Testis (tissue), 2 donors: ENCODE results near the gene RILPL2.

Source experiments
- CTCF ChIP-seq, 3 experiments: fragments of 450-650 bp in 2 of 3; fragments of 200-600 bp in 1 of 3; sonication (generic) in 1 of 3; IDR thresholded peaks; one replicate each; pipeline ENCODE4 v1.5.1; 2016 to 2019; ENCODE audit warnings: antibody characterized with exemption in 3 of 3, mild to moderate bottlenecking in 2 of 3, moderate library complexity in 1 of 3
- POLR2A ChIP-seq: fragments of 450-650 bp; IDR thresholded peaks from one replicate; pipeline ENCODE4 v1.6.1; 2017; ENCODE audit warnings: antibody characterized with exemption, mild to moderate bottlenecking, moderate library complexity

GRCh38 chr12:123428591-123428990, 7.9 kb downstream of the RILPL2 start:
- TF ChIP-seq CTCF (IDR thresholded peaks at IDR 0.05) (no peak), POLR2A (no peak)
